Chondrocyte (in vitro differentiated cells): ENCODE data around the gene PTHLH. TPM values are rescaled to one million over a fixed set of nuclear protein-coding genes. Genes with fewer than 3 reads are reported as not detected.

Experiments
- DNase-seq: peaks from one replicate; pipeline ENCODE4 v3.0.0; 2021; ENCODE audit warnings: mixed read lengths, low spot score
- H3K27ac Mint-ChIP-seq: one replicate; pipeline ENCODE4 v1.8.0; 2021; ENCODE audit warnings: mild to moderate bottlenecking, moderate library complexity, mixed read lengths; ENCODE audit not compliant: unreplicated experiment
- H3K27me3 Mint-ChIP-seq: 2 replicates; pipeline ENCODE4 v1.8.0; 2021; ENCODE audit warnings: low read depth, mixed read lengths
- H3K36me3 Mint-ChIP-seq: 2 replicates; pipeline ENCODE4 v1.8.0; 2021; ENCODE audit warnings: low read depth, mixed read lengths
- H3K4me1 Mint-ChIP-seq: 2 replicates; pipeline ENCODE4 v1.8.0; 2021; ENCODE audit warnings: low read depth, mild to moderate bottlenecking, mixed read lengths
- H3K4me3 Mint-ChIP-seq: one replicate; pipeline ENCODE4 v1.8.0; 2021; ENCODE audit warnings: mild to moderate bottlenecking, moderate library complexity, mixed read lengths; ENCODE audit not compliant: unreplicated experiment
- H3K9me3 Mint-ChIP-seq: 2 replicates; pipeline ENCODE4 v1.8.0; 2021; ENCODE audit warnings: low read depth, mixed read lengths
- total RNA-seq: library from RNA; stranded (reverse); gene quantifications from 3 replicates; pipeline ENCODE4 v1.2.1, GENCODE V29; 2021
- TF ChIP-seq, protein P1 (sequence below): fragments of 200-600 bp; sonication (generic); IDR thresholded peaks from 2 replicates; pipeline ENCODE4 v1.5.0; 2021; ENCODE audit warnings: antibody characterized with exemption, mild to moderate bottlenecking, moderate library complexity

The PTHLH gene
- total RNA-seq, 1 donor from 2014 or later: 1.1 TPM

DNA sequence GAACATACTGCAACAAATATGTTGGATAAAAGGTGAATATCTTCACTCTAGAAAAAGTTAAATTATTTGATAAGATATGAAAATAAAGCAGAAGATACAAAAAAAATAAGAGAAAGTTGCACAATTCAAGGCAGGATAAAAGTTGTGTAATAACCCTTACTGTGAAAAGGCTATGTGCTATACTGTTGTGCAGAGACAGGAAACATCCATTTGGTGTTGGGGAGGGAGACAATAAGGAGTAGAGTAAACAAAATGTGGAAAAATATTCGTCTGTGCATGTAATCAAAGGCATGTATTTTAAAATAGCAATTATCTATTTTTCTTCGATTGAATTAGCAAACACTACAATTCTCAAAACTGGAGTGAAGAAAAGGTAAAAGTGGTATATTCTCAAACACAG, 34.8 kb downstream of the PTHLH start:
- H3K9me3 Mint-ChIP-seq: no peaks in the 10 kb centered on the region
- no peaks in the 10 kb centered on the region for H3K4me1 Mint-ChIP-seq
- no peaks in the 10 kb centered on the region for H3K27me3 Mint-ChIP-seq
- no peaks in the 10 kb centered on the region for H3K36me3 Mint-ChIP-seq
- no peak for DNase-seq
- H3K4me3 Mint-ChIP-seq: no peak overlapping the region
- TF ChIP-seq, protein P1, sequence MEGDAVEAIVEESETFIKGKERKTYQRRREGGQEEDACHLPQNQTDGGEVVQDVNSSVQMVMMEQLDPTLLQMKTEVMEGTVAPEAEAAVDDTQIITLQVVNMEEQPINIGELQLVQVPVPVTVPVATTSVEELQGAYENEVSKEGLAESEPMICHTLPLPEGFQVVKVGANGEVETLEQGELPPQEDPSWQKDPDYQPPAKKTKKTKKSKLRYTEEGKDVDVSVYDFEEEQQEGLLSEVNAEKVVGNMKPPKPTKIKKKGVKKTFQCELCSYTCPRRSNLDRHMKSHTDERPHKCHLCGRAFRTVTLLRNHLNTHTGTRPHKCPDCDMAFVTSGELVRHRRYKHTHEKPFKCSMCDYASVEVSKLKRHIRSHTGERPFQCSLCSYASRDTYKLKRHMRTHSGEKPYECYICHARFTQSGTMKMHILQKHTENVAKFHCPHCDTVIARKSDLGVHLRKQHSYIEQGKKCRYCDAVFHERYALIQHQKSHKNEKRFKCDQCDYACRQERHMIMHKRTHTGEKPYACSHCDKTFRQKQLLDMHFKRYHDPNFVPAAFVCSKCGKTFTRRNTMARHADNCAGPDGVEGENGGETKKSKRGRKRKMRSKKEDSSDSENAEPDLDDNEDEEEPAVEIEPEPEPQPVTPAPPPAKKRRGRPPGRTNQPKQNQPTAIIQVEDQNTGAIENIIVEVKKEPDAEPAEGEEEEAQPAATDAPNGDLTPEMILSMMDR: no peak
- no peak overlapping the region for H3K27ac Mint-ChIP-seq

DNA sequence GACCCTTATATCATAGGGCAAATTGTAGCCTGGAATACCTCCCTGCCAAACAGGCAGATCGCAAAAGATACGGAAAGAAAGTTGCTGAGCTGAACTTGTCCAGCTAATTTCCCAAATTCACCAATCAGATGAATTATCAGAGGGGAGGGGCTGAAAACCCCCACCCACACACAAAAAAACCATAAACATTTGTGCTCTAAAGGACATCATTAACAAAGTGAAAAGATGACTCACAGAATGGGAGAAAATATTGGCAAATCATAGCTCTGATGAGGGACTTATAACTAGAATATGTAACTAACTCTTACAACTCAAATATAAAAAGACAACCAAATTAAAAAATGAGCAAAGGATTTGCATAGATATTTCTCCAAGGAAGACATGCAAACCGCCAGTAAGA, 36.3 kb downstream of the PTHLH start:
- TF ChIP-seq, protein P1: no peak
- no peak for DNase-seq
- H3K27ac Mint-ChIP-seq: no peak overlapping the region
- no peaks in the 10 kb centered on the region for H3K36me3 Mint-ChIP-seq
- no peaks in the 10 kb centered on the region for H3K27me3 Mint-ChIP-seq
- no peak overlapping the region for H3K4me3 Mint-ChIP-seq
- no peaks in the 10 kb centered on the region for H3K9me3 Mint-ChIP-seq
- H3K4me1 Mint-ChIP-seq: no peaks in the 10 kb centered on the region

DNA sequence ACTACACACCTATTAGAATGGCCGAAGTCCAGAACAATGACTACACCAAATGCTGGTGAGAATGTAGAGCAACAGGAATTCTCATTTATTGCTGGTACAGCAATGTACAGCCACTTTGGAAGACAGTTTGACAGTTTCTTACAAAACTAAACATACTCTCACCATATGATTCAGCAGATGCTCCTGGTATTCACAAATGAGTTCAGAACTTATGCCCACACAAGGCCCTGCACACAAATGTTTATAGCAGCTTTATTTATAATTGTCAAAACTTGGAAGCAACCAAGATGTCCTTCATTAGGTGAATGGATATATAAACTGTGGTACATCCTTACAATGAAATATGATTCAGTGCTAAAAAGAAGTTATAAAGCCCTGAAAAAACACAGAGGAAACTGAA, 38.3 kb downstream of the PTHLH start:
- no peaks in the 10 kb centered on the region for H3K36me3 Mint-ChIP-seq
- TF ChIP-seq, protein P1: no peak
- H3K4me3 Mint-ChIP-seq: no peak overlapping the region
- H3K27ac Mint-ChIP-seq: no peak overlapping the region
- H3K4me1 Mint-ChIP-seq: no peaks in the 10 kb centered on the region
- no peaks in the 10 kb centered on the region for H3K9me3 Mint-ChIP-seq
- peaks cover 5% of the 10 kb centered on the region for H3K27me3 Mint-ChIP-seq
- DNase-seq: no peak

DNA sequence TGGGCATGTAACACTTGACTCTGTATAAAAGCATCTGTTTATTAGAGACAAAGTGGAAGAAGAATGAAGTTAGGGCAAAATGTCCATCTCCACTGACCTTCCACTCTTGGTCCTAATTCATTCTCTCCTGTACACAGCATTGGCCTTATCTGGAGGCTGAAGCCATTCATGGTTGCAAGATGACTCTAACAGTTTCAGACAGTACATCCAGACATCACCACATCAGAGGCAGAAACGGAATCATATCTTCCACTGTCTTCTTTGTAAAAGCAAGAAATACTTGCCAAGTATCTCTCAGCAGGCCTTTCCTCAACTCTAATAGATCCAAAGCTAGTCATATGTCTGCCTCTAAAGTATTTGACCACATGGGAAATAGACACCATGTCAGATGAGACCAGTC, 41.1 kb downstream of the PTHLH start:
- H3K4me3 Mint-ChIP-seq: no peak overlapping the region
- H3K4me1 Mint-ChIP-seq: no peaks in the 10 kb centered on the region
- H3K27ac Mint-ChIP-seq: no peak overlapping the region
- TF ChIP-seq, protein P1: no peak
- DNase-seq: no peak
- no peaks in the 10 kb centered on the region for H3K36me3 Mint-ChIP-seq
- H3K27me3 Mint-ChIP-seq: peaks cover 6% of the 10 kb centered on the region
- no peaks in the 10 kb centered on the region for H3K9me3 Mint-ChIP-seq

DNA sequence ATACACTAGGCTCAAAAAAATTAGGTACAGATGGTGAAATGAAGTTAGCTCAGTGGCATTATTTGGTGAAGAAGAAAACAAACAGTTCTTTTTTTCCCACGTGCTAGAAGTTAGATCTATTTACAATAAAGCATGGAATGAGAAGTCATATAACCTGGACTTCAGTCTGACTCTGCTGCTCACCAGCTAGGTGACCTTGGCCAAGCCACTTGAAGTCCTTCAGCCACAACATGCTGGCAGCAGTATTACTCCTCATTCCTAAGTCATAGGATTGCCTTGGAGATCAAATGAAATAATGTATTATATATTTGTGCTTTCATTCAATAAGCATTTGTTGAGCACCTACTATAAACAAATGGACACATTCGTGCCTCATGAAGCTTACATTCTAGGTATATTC, 45.2 kb downstream of the PTHLH start:
- no peak for DNase-seq
- H3K27me3 Mint-ChIP-seq: peaks cover 6% of the 10 kb centered on the region

More for the DNA sequence above, 45.2 kb downstream of the PTHLH start:
- TF ChIP-seq, protein P1: no peak
- Mint-ChIP-seq H3K4me1 (no peaks in the 10 kb centered on the region), H3K4me3 (no peak overlapping the region), H3K27ac (no peak overlapping the region), H3K36me3 (no peaks in the 10 kb centered on the region), H3K9me3 (no peaks in the 10 kb centered on the region)
